Measurements from ENCODE around the gene SEPTIN3.

DNA sequence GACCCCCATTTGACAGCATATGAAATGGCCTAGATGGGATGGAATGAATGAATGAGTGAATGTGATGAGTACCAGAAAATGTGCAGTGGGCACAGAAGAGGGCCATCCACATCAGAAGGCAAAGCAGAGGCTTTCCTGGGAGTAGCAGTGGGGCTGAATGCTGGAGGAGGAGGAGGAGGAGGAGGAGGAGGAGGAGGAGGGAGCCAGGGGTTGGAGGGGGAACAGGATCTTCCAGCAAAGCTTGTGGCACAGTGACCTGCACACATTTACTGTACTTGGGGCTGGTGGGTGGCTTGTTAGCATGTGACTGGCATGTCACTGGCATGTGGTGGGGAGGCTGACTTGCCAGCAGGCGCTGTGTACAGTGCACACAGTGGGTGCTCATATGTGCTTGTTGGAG lies 9.5 kb downstream of the SEPTIN3 start:
- TF ChIP-seq, protein P1, sequence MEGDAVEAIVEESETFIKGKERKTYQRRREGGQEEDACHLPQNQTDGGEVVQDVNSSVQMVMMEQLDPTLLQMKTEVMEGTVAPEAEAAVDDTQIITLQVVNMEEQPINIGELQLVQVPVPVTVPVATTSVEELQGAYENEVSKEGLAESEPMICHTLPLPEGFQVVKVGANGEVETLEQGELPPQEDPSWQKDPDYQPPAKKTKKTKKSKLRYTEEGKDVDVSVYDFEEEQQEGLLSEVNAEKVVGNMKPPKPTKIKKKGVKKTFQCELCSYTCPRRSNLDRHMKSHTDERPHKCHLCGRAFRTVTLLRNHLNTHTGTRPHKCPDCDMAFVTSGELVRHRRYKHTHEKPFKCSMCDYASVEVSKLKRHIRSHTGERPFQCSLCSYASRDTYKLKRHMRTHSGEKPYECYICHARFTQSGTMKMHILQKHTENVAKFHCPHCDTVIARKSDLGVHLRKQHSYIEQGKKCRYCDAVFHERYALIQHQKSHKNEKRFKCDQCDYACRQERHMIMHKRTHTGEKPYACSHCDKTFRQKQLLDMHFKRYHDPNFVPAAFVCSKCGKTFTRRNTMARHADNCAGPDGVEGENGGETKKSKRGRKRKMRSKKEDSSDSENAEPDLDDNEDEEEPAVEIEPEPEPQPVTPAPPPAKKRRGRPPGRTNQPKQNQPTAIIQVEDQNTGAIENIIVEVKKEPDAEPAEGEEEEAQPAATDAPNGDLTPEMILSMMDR (conservative IDR thresholded peaks at IDR 0.05; ENCODE audit: low read depth, low read length), result no peak
- TF ChIP-seq EZH2 (IDR thresholded peaks at IDR 0.05; ENCODE audit: borderline replicate concordance, low read depth, low read length, poor library complexity, severe bottlenecking), result no peak

Data from A673 (cell line).